GM12878 (cell line): Measurements from ENCODE around the gene IL1RAPL1. TPM values are rescaled to one million over a fixed set of nuclear protein-coding genes. Genes with fewer than 3 reads are reported as not detected.

Source experiments
- ATAC-seq: fragments of 200-7000 bp; cut with Tn5 transposase; 3 replicates; pipeline ENCODE4 v1.9.1; 2020; ENCODE audit warnings: mild to moderate bottlenecking, moderate library complexity
- BruUV-seq: library from RNA; stranded (reverse); fragments of 400-500 nt; replicated peaks from 2 replicates; lab custom pipeline; 2021; lab: Mats Ljungman, UMichigan
- CTCF ChIA-PET: fragments of 300-600 bp; sonication (Branson Sonifier 250); formaldehyde crosslinking; extraction: SDS; loops from one replicate; lab custom pipeline; 2021; ENCODE audit warnings: inconsistent platforms; lab: Yijun Ruan, JAX
- POLR2A ChIA-PET: fragments of 350-600 bp; formaldehyde crosslinking; extraction: SDS; loops from one replicate; lab custom pipeline; 2021; ENCODE audit warnings: inconsistent platforms; lab: Charles Lee
- RAD21 ChIA-PET: fragments of 300-600 bp; sonication (Branson Sonifier 250); formaldehyde crosslinking; loops from one replicate; lab custom pipeline; 2023; ENCODE audit warnings: antibody characterized with exemption; ENCODE audit not compliant: unreplicated experiment; lab: Charles Lee
- SMC1A ChIA-PET: fragments of 300-600 bp; sonication (Branson Sonifier 250); formaldehyde crosslinking; loops from one replicate; lab custom pipeline; 2023; ENCODE audit not compliant: unreplicated experiment, uncharacterized antibody; lab: Charles Lee
- DNase-seq: peaks from one replicate; pipeline ENCODE4 v3.0.0-alpha.2; 2011; ENCODE audit warnings: low read depth, low spot score
- FAIRE-seq: peaks from 3 replicates; lab custom pipeline; 2011; peaks lifted over from hg19 to GRCh38; lab: Jason Lieb, UNC
- H2AFZ ChIP-seq: 2 replicates; pipeline ENCODE4 v1.6.0; 2011; ENCODE audit warnings: low read depth, low read length, control low read depth; ENCODE audit not compliant: control insufficient read depth
- H3K27ac ChIP-seq: 2 replicates; pipeline ENCODE4 v1.5.1; 2011; ENCODE audit warnings: control low read depth; ENCODE audit not compliant: control insufficient read depth, insufficient read depth
- H3K27me3 ChIP-seq, 2 experiments: replicated peaks in 1 of 2; 2 replicates each; pipeline versions ENCODE4 v1.6.0 to v1.6.1; 2011; ENCODE audit warnings: low read length in 1 of 2; ENCODE audit not compliant: control insufficient read depth in 2 of 2, insufficient read depth in 2 of 2
- H3K36me3 ChIP-seq, 2 experiments: 2 replicates each; pipeline ENCODE4 v1.5.1; 2011; ENCODE audit warnings: low read length in 1 of 2; ENCODE audit not compliant: control insufficient read depth in 2 of 2, insufficient read depth in 2 of 2
- H3K4me1 ChIP-seq: 2 replicates; pipeline ENCODE4 v1.6.1; 2011; ENCODE audit warnings: mild to moderate bottlenecking, low read length, moderate library complexity, mixed read lengths; ENCODE audit not compliant: control insufficient read depth, insufficient read depth
- H3K4me2 ChIP-seq: 2 replicates; pipeline ENCODE4 v1.6.0; 2011; ENCODE audit warnings: control low read depth; ENCODE audit not compliant: control insufficient read depth, insufficient read depth
- H3K4me3 ChIP-seq: fragments of 200-600 bp; sonication (generic); 2 replicates; pipeline ENCODE4 v1.5.1; 2016
- H3K79me2 ChIP-seq: 2 replicates; pipeline ENCODE4 v1.6.0; 2011; ENCODE audit warnings: low read length; ENCODE audit not compliant: control insufficient read depth, insufficient read depth
- H3K9ac ChIP-seq: 2 replicates; pipeline ENCODE4 v1.8.0; 2011; ENCODE audit warnings: low read length, control low read depth, mixed read lengths; ENCODE audit not compliant: control insufficient read depth, insufficient read depth
- H3K9me3 ChIP-seq: replicated peaks from 3 replicates; pipeline ENCODE4 v1.5.1; 2011; ENCODE audit warnings: mild to moderate bottlenecking, low read length; ENCODE audit not compliant: control insufficient read depth, insufficient read depth
- H4K20me1 ChIP-seq: 2 replicates; pipeline ENCODE4 v1.6.0; 2011; ENCODE audit not compliant: control insufficient read depth, insufficient read depth
- ATF3 ChIP-seq: IDR thresholded peaks from 2 replicates; pipeline ENCODE4 v1.6.1; 2011; ENCODE audit warnings: low read depth, mild to moderate bottlenecking, low read length, moderate library complexity, borderline replicate concordance; ENCODE audit errors: extremely low read depth
- CBFB ChIP-seq: IDR thresholded peaks from 2 replicates; pipeline ENCODE4 v1.6.1; 2016; ENCODE audit warnings: antibody characterized with exemption, low read depth
- CBX5 ChIP-seq: sonication (generic); IDR thresholded peaks from 2 replicates; pipeline ENCODE4 v1.6.1; 2016; ENCODE audit warnings: low read depth, moderate library complexity, mild to moderate bottlenecking, inconsistent platforms
- CHD4 ChIP-seq: fragments of 200-600 bp; sonication (generic); IDR thresholded peaks from 2 replicates; pipeline ENCODE4 v1.6.1; 2016; ENCODE audit warnings: mild to moderate bottlenecking
- CREB1 ChIP-seq: IDR thresholded peaks from 2 replicates; pipeline ENCODE4 v1.6.1; 2012; ENCODE audit warnings: low read depth, mild to moderate bottlenecking, inconsistent platforms
- CUX1 ChIP-seq: IDR thresholded peaks from 2 replicates; pipeline ENCODE4 v1.6.1; 2012; ENCODE audit warnings: improper control_type of control experiment, low read depth, low read length; ENCODE audit not compliant: insufficient replicate concordance
- E2F8 ChIP-seq: fragments of 450-650 bp; IDR thresholded peaks from 2 replicates; pipeline ENCODE4 v1.6.1; 2018; ENCODE audit warnings: mild to moderate bottlenecking, low read depth, moderate library complexity; ENCODE audit not compliant: partially characterized antibody
- HDGF ChIP-seq: fragments of 450-650 bp; IDR thresholded peaks from 2 replicates; pipeline ENCODE4 v1.6.1; 2016; ENCODE audit warnings: antibody characterized with exemption
- IRF3 ChIP-seq: fragments of 450-650 bp; IDR thresholded peaks from 2 replicates; pipeline ENCODE4 v1.6.1; 2014; ENCODE audit warnings: mild to moderate bottlenecking
- MEF2A ChIP-seq: IDR thresholded peaks from 2 replicates; pipeline ENCODE4 v1.6.1; 2011; ENCODE audit warnings: low read depth, mild to moderate bottlenecking, low read length, moderate library complexity; ENCODE audit not compliant: insufficient read depth
- WRNIP1 ChIP-seq: IDR thresholded peaks from 2 replicates; pipeline ENCODE4 v1.6.1; 2011; ENCODE audit warnings: low read depth, low read length, improper control_type of control experiment, borderline replicate concordance
- ZNF384 ChIP-seq: IDR thresholded peaks from 2 replicates; pipeline ENCODE4 v1.6.1; 2012; ENCODE audit warnings: low read depth, mild to moderate bottlenecking, low read length, improper control_type of control experiment, borderline replicate concordance
- WGBS: methylation state at CpG from one replicate; pipeline ENCODE4 v1.1.6; 2016; ENCODE audit warnings: low lambda C conversion rate; ENCODE audit not compliant: insufficient replicate concordance, insufficient coverage; ENCODE audit errors: missing lambda C conversion rate; 5-methylcytosine and 5-hydroxymethylcytosine counted together
- in situ Hi-C: fragments of 300-500 bp; cut with MboI; formaldehyde crosslinking; loops from 9 replicates; pipeline ENCODE4 v1.14.3; 2018; ENCODE audit warnings: mixed read lengths
- intact Hi-C: fragments of 100-400 bp; cut with micrococcal nuclease; formaldehyde crosslinking; loops from one replicate; pipeline ENCODE4 v1.14.2; 2022; ENCODE audit not compliant: unreplicated experiment
- polyA plus RNA-seq, 11 experiments: library from polyadenylated mRNA; depleted of rRNA in 4 of 11; unstranded in 6 of 11; stranded (reverse) in 5 of 11; fragments of >200 nt; fragmentation: Nextera tagmentation in 4 of 11; fragmentation: Illumina TruSeq in 1 of 11; extraction: Ambion mirVana in 4 of 11; extraction: Trizol in 1 of 11; gene quantifications; 1 replicate in 1 of 11; 2 replicates in 10 of 11; pipeline versions ENCODE4 v1.2.1 to v1.2.3, GENCODE V29; 2011 to 2016; ENCODE audit warnings: inconsistent platforms in 2 of 11, missing spikeins in 2 of 11, low read depth in 1 of 11
- total RNA-seq, 4 experiments: library from RNA; depleted of rRNA in 3 of 4; stranded (reverse); fragments of >200 nt in 3 of 4; fragmentation: Illumina TruSeq in 1 of 4; extraction: Trizol in 1 of 4; gene quantifications; 2 replicates each; pipeline versions ENCODE4 v1.2.1 to v1.2.3, GENCODE V29; 2013 to 2021

Gene IL1RAPL1
- total and polyA plus RNA-seq, 10 of the 15 experiments (the other 5 are each of a cell fraction or from before 2014, with no cell fraction given): not detected

- ChIA-PET POLR2A (no interaction called here), CTCF (no interaction called here), RAD21 (no interaction called here), SMC1A (no interaction called here)
- Histone ChIP-seq H3K9me3 (peaks cover 1% of the 10 kb centered on the region; the same call in 2 of the 3 replicates), H3K79me2 (no peaks in the 10 kb centered on the region), H3K27ac (no peak overlapping the region), H3K36me3 (no peaks in the 10 kb centered on the region), H3K4me3 (no peak overlapping the region), H3K4me2 (no peak overlapping the region), H3K4me1 (no peaks in the 10 kb centered on the region), H3K9ac (no peak overlapping the region), H3K27me3 (no peaks in the 10 kb centered on the region), H2AFZ (no peak overlapping the region), H4K20me1 (no peaks in the 10 kb centered on the region)
- 35% methylated on average over 3 of the region's 3 CpGs for WGBS
- TF ChIP-seq ZNF384: no peak
- TF ChIP-seq CBFB: no peak
- no peak for TF ChIP-seq CBX5
- TF ChIP-seq ATF3: no peak
- TF ChIP-seq MEF2A: no peak
- no peak for TF ChIP-seq IRF3
- no peak for TF ChIP-seq HDGF
- TF ChIP-seq CUX1: no peak
- no peak for TF ChIP-seq WRNIP1
- TF ChIP-seq E2F8: no peak
- TF ChIP-seq CHD4: no peak
- TF ChIP-seq CREB1: no peak
- intact Hi-C loops (no loop called here), in situ Hi-C loops (no loop called here)
- no peak for DNase-seq
- ATAC-seq: no peak
- no TSS peak for BruUV-seq
- FAIRE-seq: no peak
Measured at GRCh38 chrX:29422034-29422433, 834.8 kb downstream of the IL1RAPL1 start.
